Cerebellar nuclear complex (tissue), 1 donor: ENCODE measurements around the gene NCOA7.
"Not testable (repeated sequence)": the region's sequence is repeated elsewhere in the genome, so short reads cannot be mapped to it uniquely, and the experiment has no call there.

Experiments
- DNase-seq, 2 experiments: peaks; one replicate each; lab custom pipeline; 2025; lab: John Stamatoyannopoulos, UW

Gene NCOA7

GRCh38 chr6:125835221-125835744 is 44.5 kb downstream of the NCOA7 start:
- DNase-seq = no peak

DNA sequence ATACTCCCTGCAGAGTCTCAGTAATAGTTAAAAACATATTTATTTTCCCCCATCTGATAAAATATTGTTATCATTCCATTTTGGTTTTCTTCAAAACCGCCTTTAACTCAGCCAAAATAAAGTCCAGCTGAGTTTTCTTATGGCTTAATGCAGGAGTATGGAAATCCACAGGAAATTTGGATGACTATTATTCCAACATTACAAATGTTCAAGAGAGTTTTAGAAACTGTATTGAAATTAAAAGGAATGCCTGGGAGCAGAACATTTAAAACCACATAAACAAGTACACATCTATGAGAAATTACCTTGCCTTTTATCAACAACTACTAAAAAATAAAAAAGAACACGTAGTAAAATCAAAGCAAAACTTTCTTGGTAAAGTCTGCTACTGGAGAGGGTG is 45.7 kb downstream of the NCOA7 start:
- DNase-seq = no peak

- no peak for DNase-seq
These were observed 48.7 kb downstream of the NCOA7 start for GRCh38 chr6:125839471-125839870.

- DNase-seq = no peak
These were observed 49.1 kb downstream of the NCOA7 start for GRCh38 chr6:125839879-125840278.

DNA sequence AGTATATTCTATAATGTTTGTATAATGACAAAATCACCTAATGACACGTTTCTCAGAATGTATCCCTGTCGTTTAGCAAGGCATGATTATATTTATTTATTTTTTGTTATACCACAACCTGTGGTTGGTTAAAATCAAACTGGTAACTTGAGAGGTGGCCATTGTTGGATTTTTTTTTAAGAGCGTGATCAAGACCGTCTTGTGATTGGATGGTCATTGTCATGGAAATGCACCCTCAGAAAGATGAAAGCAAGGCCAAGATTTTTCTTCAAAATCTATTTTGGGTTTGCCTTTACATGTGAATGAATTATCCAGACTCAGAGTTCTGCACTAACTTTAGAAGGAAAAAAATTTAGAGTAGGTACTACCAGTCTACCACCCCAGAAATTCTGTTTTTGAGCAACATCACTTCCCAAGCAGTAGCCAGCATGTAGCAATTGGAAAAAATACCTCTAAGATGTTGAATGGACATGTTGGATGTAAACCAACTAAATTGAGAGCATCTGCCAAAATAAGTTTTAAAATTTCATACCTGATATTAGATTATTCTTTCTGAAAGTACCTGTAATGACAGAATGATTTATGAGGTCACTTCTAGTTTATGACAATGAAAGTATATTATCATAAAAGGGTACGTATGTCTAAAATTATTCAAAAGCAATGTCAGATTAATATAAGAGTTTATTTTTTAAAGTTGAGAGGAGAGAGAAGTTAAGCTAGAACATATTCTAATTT is 50.8 kb downstream of the NCOA7 start:
- DNase-seq = no peak

GRCh38 chr6:125842091-125842626 is 51.4 kb downstream of the NCOA7 start:
- no peak for DNase-seq

DNA sequence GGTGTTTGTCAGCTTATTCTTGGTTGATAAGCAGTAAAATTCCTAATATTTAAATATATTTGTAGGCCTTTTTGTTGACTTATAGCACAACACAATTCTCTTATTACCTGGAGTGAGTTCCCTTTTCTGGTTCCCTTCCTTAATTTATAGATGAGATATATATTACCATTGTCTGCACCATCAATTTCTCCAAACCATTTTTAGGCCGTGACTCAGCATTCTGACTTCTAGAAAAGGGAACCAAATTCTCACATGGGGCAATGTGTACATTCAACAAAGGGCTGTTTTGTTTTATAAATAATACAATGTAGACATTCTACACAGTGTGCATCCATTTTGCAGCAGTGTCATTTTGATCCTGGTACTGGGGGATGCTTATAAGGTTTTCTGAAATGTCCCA is 52.8 kb downstream of the NCOA7 start:
- no peak for DNase-seq

DNA sequence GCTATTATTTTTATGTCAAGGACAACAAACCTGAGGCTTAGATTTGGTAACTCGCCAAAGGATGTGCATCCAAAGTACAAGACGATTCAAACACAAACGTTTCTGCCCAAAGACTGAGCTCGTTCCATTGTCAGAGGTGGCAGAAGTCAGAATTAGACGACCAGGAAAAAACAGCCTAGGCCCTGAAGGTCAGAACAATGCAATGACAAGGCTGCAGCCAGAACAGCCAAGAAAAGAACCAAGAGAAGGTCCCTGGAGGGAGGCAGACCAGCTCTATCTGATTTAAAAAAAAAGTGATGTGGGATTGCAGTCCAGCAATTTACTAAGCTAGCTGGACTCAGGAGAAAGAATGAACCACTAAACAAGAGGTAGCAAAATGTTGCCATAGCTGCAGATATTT is 54.2 kb downstream of the NCOA7 start:
- DNase-seq = no peak

DNA sequence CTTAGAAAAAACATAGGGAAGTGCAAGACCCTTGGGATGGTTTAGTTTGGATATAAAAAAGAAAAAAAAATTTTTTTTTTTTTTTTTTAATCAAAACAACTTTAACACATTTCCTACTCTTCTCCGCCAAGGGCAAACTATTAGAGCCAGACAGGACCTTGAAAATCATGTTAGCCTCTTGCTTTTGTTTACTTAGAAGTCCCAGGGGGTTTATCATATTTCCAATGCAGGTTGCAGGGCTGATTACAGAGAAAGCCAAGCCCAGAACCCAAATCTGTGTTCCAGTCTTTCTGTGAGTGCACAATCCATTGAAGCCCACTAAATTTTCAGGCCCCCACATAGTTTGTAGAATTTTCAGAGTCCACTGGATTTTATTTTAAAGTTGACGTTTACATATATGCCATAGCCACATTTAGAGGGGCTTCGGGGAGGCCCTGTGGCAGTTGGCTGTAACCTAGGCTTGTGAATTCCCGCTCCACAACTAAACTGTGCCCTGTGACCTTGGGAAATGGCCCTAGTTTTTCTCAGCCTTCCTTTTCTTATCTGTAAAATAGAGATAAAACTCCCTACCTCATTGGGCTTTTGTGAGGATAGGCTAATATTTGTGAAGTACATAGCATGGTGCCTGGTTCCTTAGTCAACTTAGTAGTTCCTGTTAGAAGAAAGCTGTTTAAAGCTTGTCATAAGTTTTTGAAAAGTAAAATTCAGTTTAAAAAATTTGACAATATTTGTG is 55.7 kb downstream of the NCOA7 start:
- DNase-seq = no peak

DNA sequence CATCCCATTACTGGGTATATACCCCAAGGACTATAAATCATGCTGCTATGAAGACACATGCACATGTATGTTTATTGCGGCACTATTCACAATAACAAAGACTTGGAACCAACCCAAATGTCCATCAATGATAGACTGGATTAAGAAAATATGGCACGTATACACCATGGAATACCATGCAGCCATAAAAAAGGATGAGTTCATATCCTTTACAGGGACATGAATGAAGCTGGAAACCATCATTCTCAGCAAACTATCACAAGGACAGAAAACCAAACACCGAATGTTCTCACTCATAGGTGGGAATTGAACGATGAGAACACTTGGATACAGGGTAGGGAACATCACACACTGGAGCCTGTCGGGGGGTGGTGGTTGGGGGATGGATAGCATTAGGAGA is 57.5 kb downstream of the NCOA7 start:
- DNase-seq = not testable (repeated sequence)

- DNase-seq = no peak
These were observed 59.6 kb downstream of the NCOA7 start for GRCh38 chr6:125850361-125850760.

DNA sequence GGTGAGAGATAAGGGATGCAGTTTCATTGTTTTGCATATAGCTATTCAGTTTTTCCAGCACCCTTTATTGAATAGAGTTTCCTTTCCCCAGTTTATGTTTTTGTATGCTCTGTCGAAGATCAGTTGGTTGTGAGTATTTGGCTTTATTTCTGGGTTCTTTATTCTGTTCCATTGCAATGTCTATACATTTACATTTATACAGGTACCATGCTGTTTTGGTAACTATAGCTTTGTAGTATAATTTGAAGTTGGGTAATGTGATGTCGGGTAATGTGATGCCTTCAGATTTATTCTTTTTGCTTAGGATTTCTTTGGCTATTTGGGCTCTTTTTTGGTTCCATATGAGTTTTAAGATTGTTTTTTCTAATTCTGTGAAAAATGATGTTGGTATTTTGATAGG is 61.8 kb downstream of the NCOA7 start:
- DNase-seq = no peak

DNA sequence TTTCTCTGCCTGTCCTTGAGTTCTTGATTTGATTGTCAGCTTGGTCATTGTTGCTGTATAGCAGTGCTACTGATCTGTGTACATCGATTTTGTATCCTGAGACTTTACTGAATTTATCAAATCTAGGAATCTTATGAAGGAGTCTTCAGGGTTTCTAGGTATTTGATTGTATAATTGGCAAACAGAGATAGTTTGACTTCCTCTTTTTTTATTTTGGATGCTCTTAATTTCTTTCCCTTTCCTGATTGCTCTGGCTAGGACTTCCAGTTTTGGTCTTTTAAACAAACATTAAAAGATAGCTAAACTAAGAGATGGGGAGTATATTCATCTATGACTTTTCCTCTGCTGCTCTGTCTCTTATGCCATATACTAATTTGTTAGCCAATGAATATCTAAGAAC is 62.4 kb downstream of the NCOA7 start:
- DNase-seq = no peak

DNA sequence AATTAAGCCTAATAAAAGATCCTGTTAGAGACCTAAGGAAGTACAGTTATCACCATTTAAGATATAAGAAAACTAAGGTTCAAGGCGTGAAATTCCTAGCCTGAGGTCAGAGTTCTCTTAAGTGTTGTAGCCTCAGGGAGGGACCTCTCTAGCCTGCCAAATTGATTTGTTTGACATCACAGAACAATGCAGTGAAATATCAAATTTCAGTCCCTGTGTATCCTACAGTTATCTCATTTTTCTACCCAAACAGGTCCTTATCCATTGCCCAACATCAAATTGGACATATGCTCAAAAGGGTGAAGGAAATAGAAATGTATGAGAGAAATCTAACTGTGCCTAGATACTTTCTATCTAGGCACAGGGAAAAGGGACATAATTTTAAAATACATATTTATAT is 63.0 kb downstream of the NCOA7 start:
- DNase-seq = no peak

DNA sequence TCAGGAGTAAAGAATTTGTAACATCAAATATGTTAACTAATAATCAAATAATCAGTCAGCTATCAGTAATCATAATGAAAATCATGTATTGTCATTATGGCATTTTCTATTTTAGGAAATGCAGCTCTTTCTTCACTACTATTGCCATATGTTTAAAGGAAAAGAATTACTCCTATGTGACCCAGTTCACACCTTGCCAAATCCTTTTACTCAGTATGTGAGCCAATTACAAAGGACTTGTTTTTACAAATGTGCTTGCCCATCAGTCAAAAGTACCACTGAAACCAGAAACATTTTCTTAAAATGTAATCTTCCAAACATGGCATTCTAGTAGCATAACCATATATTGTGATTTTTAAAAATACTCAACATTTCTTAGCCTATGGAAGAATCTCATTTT is 63.6 kb downstream of the NCOA7 start:
- no peak for DNase-seq

GRCh38 chr6:125855783-125856182 is 65.0 kb downstream of the NCOA7 start:
- DNase-seq = no peak

DNA sequence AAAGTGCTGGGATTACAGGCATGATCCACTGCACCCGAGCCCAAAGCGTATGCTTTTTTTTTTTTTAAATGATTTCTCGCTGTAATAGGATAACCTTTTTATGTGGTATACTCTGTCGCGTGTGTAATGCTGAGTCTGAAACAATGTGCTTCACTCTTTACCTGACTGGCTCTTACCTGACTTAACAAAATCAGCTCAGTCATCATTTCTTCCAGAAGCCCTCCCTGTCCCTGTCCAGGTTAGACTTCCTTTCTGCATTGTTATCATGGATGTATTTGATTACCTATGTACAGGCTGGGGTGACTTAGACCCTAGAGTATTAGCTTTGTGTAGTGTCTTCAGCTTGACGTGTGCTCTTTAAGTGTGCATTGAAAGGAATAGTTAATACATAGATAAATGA is 67.1 kb downstream of the NCOA7 start:
- DNase-seq = no peak

- peak in 1 of 2 experiments; percentile 72 for DNase-seq
These were observed 67.9 kb downstream of the NCOA7 start for GRCh38 chr6:125858427-125859320.

GRCh38 chr6:125859727-125860126 is 69.0 kb downstream of the NCOA7 start:
- peak in 1 of 2 experiments; percentile 65 for DNase-seq

- DNase-seq = no peak
These were observed 72.3 kb downstream of the NCOA7 start for GRCh38 chr6:125863023-125863422.

GRCh38 chr6:125865015-125865414 is 74.3 kb downstream of the NCOA7 start:
- DNase-seq = no peak

DNA sequence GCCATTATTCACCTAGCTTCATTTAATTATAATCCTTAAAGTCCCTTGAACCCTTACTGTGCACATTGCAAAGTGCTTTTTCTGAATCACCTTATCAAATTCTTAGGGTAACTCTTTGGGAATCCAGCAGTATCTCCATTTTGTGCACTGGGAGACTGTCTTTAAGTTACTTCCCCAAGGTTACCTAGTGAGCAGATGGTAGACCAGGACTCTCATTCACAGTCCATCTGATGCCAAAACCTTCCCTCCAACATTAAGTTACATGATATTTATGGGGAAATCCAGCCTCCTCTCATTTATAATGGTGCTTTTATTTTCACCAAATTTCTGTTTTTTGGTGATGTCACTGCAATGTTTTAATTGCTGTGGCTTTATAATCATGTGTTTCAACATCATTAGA is 75.7 kb downstream of the NCOA7 start:
- DNase-seq = no peak
